NOMO-1 (cell line): ENCODE data around the gene MYH8.

Experiments
- DNase-seq, 2 experiments: peaks; one replicate each; lab custom pipeline; 2025; ENCODE audit not compliant: unreplicated experiment in 2 of 2; lab: John Stamatoyannopoulos, UW

The MYH8 gene

DNA sequence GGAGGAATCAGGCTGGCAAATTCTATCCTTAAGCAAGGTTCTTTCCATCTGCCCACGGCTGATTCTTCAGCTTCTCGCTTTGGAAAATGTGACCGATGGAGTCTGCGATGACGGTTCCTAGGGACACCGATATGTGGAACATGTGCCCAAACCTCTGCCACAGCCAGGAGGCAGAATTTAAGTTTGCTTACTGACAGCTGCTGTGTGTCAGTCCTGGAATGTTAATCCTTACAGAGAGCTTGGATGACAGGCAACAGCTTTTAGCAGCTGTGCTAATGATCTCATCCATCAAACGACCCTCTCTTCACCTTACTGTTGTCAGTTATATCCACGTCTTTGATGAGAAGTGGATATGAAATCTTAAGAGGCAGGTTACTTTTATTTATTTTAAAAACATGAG lies 37.6 kb downstream of the MYH8 start:
- no peak for DNase-seq

DNA sequence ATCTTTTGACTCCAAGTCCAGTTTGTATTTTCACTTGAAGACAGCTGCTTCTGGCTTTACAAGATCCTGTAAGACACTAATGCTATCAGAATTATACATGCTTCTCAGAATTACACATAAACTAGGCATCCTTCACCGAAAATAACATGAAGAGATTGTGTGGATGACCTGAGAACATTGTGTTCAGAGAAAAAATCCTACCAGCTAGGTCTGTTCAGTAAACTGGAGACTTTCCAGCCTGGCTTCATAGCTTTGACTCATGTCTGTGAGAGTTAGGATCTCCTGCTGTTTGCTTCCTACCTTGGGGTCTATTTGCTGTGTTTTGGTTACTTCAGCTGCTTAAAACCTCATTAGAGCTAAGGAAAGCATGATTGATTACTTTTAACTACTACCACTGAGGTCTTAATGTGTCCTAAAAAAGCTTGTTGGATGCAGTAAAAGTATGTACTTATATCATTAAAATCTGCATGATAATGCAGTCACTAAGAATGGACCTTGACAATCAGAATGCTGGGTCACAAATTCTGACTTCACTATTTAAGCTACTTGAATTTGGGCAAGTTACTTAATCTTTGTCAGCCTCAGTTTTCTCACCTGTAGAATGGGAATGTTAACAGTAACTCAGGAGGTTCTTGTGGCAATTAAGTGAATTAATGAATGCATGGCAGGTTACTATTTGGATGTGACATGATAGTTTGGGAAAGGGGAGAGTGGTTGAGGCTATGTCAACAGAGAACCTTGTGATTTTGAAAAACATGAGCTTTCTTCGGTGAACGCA lies 40.9 kb downstream of the MYH8 start:
- no peak for DNase-seq

DNA sequence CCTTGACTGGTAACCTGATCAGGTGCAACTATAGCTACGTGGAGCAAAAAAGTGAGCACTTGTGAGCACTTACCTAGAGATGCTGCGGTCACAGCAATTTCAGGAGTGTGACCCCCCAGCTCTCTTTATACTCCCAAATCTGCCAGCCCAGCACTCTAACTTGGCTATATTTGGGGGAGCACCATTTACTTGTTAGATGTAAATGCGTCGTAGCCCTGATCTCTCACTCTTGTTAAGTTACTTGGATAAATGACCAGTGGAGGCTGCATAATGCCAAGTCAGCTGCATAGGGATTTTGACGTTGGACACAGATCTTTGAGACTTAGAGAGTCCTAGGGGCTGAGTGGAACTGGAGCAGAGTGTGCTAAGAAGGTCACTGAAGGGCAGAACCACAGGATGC lies 48.8 kb downstream of the MYH8 start, which contains the start of gene MYH13:
Gene MYH13, minus strand, starts transcription at position 101 of the 400 bp plus-strand sequence. CDS start 8,476 bp downstream, outside the sequence.
- DNase-seq = no peak

DNA sequence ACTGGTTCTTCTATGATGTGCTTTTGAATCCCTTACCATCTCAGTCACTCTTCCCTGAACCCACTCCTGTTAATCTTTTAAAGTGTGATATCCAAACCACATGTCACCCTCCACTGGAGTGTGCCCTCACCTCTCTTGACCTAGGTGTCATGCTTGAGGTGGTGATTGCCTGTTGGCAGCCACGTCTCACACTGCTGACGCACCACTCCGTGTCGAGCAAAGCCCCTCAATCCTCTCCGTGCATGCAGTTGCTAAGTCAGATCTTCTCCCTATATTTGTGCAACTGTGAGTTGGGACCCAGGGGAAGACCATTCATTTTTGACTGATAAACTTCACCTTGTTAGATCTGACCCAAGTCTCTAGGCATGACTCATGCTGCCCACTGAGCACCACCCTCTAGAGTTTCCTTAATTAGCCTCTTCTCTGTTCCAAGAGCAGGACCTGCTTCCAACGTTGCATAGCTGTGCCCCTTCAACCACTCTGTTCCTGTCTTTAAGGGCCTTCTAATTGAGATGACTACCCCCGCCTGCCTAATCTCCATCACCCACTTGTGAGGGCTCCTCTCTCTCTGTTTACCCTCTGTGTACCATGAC lies 51.6 kb downstream of the MYH8 start:
- no peak for DNase-seq

DNA sequence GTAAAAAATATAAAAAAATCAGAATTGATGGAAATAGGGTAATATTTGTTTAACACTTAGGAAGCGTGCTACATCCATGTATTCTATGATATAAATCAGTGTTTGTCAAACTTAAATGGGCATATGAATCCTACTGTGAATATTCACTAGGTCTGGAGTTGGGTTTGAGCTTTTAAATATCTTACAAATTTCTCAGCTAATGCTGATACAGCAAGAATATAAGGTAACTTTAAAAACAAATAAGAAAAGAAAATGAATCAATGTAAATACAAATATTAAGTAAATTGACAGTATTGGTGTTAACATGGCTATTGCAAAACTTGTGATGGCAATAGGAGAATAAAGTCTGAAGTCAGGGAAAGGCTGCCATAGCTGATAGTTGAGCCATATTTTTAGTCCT lies 52.5 kb downstream of the MYH8 start:
- DNase-seq = no peak

DNA sequence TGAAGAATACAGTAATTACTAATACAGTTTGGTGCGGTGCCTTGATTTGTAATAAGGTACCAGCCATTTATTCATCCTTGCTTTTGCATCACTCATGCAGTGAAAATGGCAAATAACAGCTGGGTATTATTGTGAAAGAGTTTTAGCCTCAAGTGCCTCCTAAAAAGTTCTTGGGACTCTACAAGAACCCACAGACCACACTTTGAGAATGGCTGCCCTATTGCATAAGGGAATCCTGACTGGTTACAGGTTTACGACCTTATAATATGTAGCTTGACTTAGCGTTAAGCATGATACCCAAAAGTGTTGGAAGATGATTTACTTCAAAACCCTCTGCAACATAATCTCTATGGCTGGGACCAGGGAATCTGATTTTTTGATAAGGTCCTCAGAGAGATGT lies 53.2 kb downstream of the MYH8 start:
- no peak for DNase-seq

DNA sequence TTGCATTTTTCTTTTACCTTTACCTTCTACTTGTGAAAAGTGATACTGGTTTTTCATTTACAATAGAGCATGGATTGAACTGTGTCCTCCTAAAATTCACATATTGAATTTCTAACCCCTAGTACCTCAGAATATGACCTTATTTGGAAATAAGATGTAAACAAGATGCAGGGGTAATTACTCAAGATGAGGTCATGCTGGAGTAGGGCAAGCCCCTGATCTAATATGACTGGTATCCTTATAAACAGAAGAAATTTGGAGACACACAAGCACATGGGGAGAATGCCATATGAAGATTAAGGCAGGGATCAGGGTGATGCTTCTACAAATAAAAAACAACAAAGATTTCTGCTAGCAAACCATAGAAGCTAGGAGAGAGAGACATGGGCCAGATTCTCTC lies 61.2 kb downstream of the MYH8 start:
- DNase-seq = no peak

DNA sequence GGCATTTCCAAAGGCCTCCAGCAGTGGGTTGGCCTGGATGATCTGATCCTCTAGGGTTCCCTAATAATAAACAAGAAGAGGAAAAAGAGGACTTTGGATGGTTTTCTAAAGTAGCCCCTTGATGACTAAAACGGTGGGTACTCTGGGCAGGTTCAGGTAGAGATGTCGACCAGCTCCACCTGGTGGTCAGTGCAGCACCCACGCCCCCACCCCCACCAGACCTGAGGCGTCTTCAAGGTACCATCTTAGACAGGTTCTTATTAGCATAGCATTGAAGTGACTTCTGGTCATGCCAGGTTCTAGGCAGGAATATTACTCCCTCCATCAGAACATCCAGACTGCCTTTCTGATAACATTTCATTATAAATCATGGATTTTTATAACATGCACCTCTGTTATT lies 64.0 kb downstream of the MYH8 start:
- DNase-seq = no peak

DNA sequence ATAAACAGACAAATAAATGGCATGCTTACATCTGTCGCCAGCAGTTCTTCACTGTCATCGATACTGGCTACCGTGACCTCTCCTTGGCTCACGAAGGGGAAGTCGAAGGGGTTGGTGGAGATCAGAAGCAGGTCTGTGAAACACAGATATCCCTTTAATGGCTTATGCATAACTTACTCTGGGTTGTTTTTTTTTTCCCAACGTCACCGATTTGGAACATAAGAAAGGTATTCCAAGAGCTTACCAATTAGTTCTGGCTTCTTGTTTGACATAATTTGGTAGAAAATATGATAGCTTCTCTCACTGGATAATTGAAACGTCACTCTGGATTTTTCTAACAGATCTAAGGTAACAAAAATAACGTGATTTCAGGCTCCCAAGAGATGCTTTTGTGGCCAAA lies 67.1 kb downstream of the MYH8 start:
- no peak for DNase-seq

DNA sequence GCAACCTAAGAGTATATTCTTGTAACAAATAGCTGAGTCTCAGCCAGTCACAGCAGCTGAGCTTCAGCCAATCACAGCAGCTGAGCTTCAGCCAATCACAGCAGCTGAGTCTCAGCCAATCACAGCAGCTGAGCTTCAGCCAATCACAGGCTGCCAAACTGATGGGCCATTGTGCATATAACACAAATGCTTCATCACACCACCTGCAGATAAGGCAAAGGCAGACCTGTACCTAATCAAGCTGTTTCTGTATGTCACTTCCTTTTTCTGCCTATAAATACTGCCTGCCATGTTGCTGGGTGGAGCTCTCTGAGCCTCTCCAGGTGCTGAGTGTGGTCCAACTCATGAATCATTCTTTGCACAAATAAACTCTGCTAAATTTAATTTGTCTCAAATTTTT lies 68.9 kb downstream of the MYH8 start:
- DNase-seq = no peak

DNA sequence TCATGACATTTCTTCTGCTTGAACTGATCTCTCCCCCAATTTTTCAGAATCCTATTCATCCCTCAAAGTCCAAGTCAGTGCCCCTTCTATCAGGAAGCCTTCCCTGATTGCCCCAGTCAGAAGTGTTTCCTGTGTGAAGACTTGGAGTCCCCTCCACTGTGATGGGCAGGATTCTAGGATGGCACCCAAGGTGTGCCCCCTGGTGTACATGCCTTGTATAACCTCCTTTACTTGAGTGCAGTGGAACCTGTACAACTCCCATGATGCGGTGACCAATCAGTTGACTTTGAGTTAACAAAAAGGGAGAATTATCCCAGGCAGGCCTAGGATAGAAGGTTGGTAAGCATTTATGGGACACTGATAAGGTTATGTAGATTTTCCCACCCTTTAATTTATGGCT lies 72.3 kb downstream of the MYH8 start:
- no peak for DNase-seq

DNA sequence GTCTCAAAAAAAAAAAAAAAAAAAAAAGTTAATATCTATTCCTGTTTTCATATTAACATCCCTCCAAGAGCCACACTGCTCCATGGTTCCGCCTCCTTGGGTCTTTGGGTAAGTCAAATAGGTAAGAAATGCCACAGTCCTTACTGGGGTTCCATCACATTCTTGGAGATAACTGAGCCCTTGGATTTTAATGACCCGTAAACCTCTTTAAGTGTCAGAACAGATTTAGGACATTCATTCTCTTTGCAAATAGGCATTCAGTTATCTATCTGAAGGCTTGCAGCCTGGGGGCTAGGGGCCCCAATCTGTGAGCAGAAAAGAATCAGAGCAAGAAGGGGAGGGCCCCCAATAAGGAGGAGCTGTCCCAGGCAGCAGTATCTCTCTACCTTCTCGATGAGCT lies 76.9 kb downstream of the MYH8 start:
- no peak for DNase-seq
